IMR-90 (cell line): ENCODE results near the gene PTPRO. TPM values are rescaled to one million over a fixed set of nuclear protein-coding genes. Genes with fewer than 3 reads are reported as not detected.

Experiments used
- ATAC-seq: fragments of 200-7000 bp; cut with Tn5 transposase; 2 replicates; pipeline ENCODE4 v1.9.1; 2020; ENCODE audit warnings: low read depth, mild to moderate bottlenecking, moderate library complexity
- BruUV-seq: library from RNA; stranded (reverse); fragments of 400-500 nt; replicated peaks from 2 replicates; lab custom pipeline; 2021; lab: Mats Ljungman, UMichigan
- CTCF ChIA-PET: fragments of 300-600 bp; formaldehyde crosslinking; extraction: SDS; loops from one replicate; lab custom pipeline; 2021; ENCODE audit warnings: antibody characterized with exemption; lab: Yijun Ruan, JAX
- POLR2A ChIA-PET: fragments of 300-600 bp; sonication (Branson Sonifier 250); formaldehyde crosslinking; loops from one replicate; lab custom pipeline; 2022; ENCODE audit warnings: antibody characterized with exemption; ENCODE audit not compliant: unreplicated experiment; lab: Charles Lee
- DNase-seq: peaks from one replicate; pipeline ENCODE4 v3.0.0; 2013
- H2AFZ ChIP-seq: replicated peaks from 2 replicates; pipeline ENCODE3; 2013; ENCODE audit warnings: low read length, mild to moderate bottlenecking; ENCODE audit not compliant: poor library complexity
- H2AK5ac ChIP-seq: 2 replicates; pipeline ENCODE4 v1.6.1; 2013; ENCODE audit warnings: low read depth, low read length, inconsistent platforms
- H2AK9ac ChIP-seq: replicated peaks from 2 replicates; pipeline ENCODE3; 2013; ENCODE audit warnings: mild to moderate bottlenecking, low read depth, low read length, moderate library complexity; ENCODE audit not compliant: poor library complexity
- H2BK120ac ChIP-seq: 2 replicates; pipeline ENCODE4 v1.6.1; 2013; ENCODE audit warnings: low read depth, low read length, inconsistent platforms
- H2BK15ac ChIP-seq: 3 replicates; pipeline ENCODE4 v1.6.1; 2013; ENCODE audit warnings: low read depth, low read length, inconsistent platforms
- H2BK20ac ChIP-seq: 2 replicates; pipeline ENCODE4 v1.6.1; 2013; ENCODE audit warnings: low read depth, mild to moderate bottlenecking, inconsistent platforms, low read length, moderate library complexity
- H2BK5ac ChIP-seq: 2 replicates; pipeline ENCODE4 v1.6.1; 2013; ENCODE audit warnings: mild to moderate bottlenecking, low read depth, low read length, inconsistent platforms; ENCODE audit not compliant: poor library complexity, severe bottlenecking
- H3K14ac ChIP-seq: replicated peaks from 2 replicates; pipeline ENCODE4 v1.6.1; 2013; ENCODE audit warnings: low read depth, low read length, inconsistent platforms
- H3K18ac ChIP-seq: 2 replicates; pipeline ENCODE4 v1.6.1; 2013; ENCODE audit warnings: low read depth, low read length, control low read depth
- H3K23ac ChIP-seq: 2 replicates; pipeline ENCODE4 v1.6.1; 2013; ENCODE audit warnings: low read depth, low read length, inconsistent platforms
- H3K27ac ChIP-seq: 2 replicates; pipeline ENCODE4 v1.5.1; 2013; ENCODE audit warnings: mild to moderate bottlenecking, control low read depth, low read length; ENCODE audit not compliant: insufficient read depth
- H3K27me3 ChIP-seq: 2 replicates; pipeline ENCODE4 v1.6.1; 2013; ENCODE audit warnings: low read length; ENCODE audit not compliant: control insufficient read depth, insufficient read depth
- H3K36me3 ChIP-seq: 2 replicates; pipeline ENCODE4 v1.6.1; 2013; ENCODE audit warnings: low read length, mixed read lengths; ENCODE audit not compliant: control insufficient read depth, insufficient read depth
- H3K4ac ChIP-seq: 2 replicates; pipeline ENCODE4 v1.6.1; 2013; ENCODE audit warnings: low read depth, low read length, inconsistent platforms
- H3K4me1 ChIP-seq: 2 replicates; pipeline ENCODE4 v1.6.1; 2013; ENCODE audit warnings: low read length, mixed read lengths; ENCODE audit not compliant: control insufficient read depth, insufficient read depth
- H3K4me2 ChIP-seq: 2 replicates; pipeline ENCODE4 v1.6.1; 2013; ENCODE audit warnings: low read depth, mild to moderate bottlenecking, control low read depth, low read length, moderate library complexity
- H3K4me3 ChIP-seq: 2 replicates; pipeline ENCODE4 v1.5.1; 2013; ENCODE audit warnings: low read depth, mild to moderate bottlenecking, control low read depth, low read length, moderate library complexity; ENCODE audit not compliant: insufficient read depth
- H3K56ac ChIP-seq: 2 replicates; pipeline ENCODE4 v1.6.1; 2013; ENCODE audit warnings: low read length, inconsistent platforms; ENCODE audit not compliant: insufficient read depth; ENCODE audit errors: extremely low read depth
- H3K79me1 ChIP-seq, 2 experiments: 2 replicates each; pipeline ENCODE4 v1.6.1; 2013; ENCODE audit warnings: low read length in 2 of 2, inconsistent platforms in 1 of 2, low read depth in 1 of 2
- H3K9ac ChIP-seq: 2 replicates; pipeline ENCODE4 v1.6.1; 2013; ENCODE audit warnings: low read depth, low read length, control low read depth
- H3K9me1 ChIP-seq: 2 replicates; pipeline ENCODE4 v1.6.1; 2013; ENCODE audit warnings: low read length, inconsistent platforms; ENCODE audit not compliant: insufficient read depth
- H3K9me3 ChIP-seq: 2 replicates; pipeline ENCODE4 v1.6.1; 2013; ENCODE audit warnings: low read length; ENCODE audit not compliant: control insufficient read depth, insufficient read depth
- H4K20me1 ChIP-seq: 2 replicates; pipeline ENCODE4 v1.6.1; 2013; ENCODE audit warnings: low read length, inconsistent platforms; ENCODE audit not compliant: insufficient read depth
- H4K5ac ChIP-seq: 2 replicates; pipeline ENCODE4 v1.6.1; 2013; ENCODE audit warnings: mild to moderate bottlenecking, low read depth, low read length, control low read depth
- H4K8ac ChIP-seq, 2 experiments: 2 replicates each; pipeline ENCODE4 v1.6.1; 2013; ENCODE audit warnings: low read depth in 2 of 2, low read length in 2 of 2, control low read depth in 1 of 2, inconsistent platforms in 1 of 2
- H4K91ac ChIP-seq: 2 replicates; pipeline ENCODE4 v1.6.1; 2013; ENCODE audit warnings: low read depth, low read length, inconsistent platforms; ENCODE audit not compliant: insufficient read depth
- BHLHE40 ChIP-seq: fragments of 150-350 bp; IDR thresholded peaks from 2 replicates; pipeline ENCODE4 v1.6.1; 2016; ENCODE audit warnings: mild to moderate bottlenecking, low read depth, low read length
- CEBPB ChIP-seq: IDR thresholded peaks from 2 replicates; pipeline ENCODE4 v1.6.1; 2012; ENCODE audit warnings: low read depth, low read length, improper control_type of control experiment
- CHD1 ChIP-seq: IDR thresholded peaks from 2 replicates; pipeline ENCODE4 v1.6.1; 2012; ENCODE audit warnings: low read depth, low read length, improper control_type of control experiment
- FOS ChIP-seq: fragments of 150-350 bp; IDR thresholded peaks from 2 replicates; pipeline ENCODE4 v1.6.1; 2016; ENCODE audit warnings: low read depth, low read length
- MAFK ChIP-seq: IDR thresholded peaks from 2 replicates; pipeline ENCODE4 v1.6.1; 2012; ENCODE audit warnings: low read depth, low read length, improper control_type of control experiment
- MAZ ChIP-seq: IDR thresholded peaks from 2 replicates; pipeline ENCODE4 v1.6.1; 2012; ENCODE audit warnings: low read depth, mild to moderate bottlenecking, low read length, improper control_type of control experiment, moderate library complexity, borderline replicate concordance
- MXI1 ChIP-seq: IDR thresholded peaks from 2 replicates; pipeline ENCODE4 v1.6.1; 2012; ENCODE audit warnings: low read depth, mild to moderate bottlenecking, low read length, moderate library complexity, borderline replicate concordance
- NFE2L2 ChIP-seq: fragments of 150-350 bp; IDR thresholded peaks from 2 replicates; pipeline ENCODE4 v1.6.1; 2016; ENCODE audit warnings: low read depth, mild to moderate bottlenecking, low read length
- POLR2A ChIP-seq: IDR thresholded peaks from 2 replicates; pipeline ENCODE4 v1.6.1; 2012; ENCODE audit warnings: mild to moderate bottlenecking, low read depth, low read length
- RAD21 ChIP-seq: IDR thresholded peaks from 2 replicates; pipeline ENCODE4 v1.6.1; 2012; ENCODE audit warnings: low read length, improper control_type of control experiment
- RCOR1 ChIP-seq: IDR thresholded peaks from 2 replicates; pipeline ENCODE4 v1.6.1; 2012; ENCODE audit warnings: mild to moderate bottlenecking, low read length, improper control_type of control experiment; ENCODE audit not compliant: insufficient replicate concordance
- RFX5 ChIP-seq: IDR thresholded peaks from 2 replicates; pipeline ENCODE4 v1.8.0; 2012; ENCODE audit warnings: low read depth, mild to moderate bottlenecking, low read length, moderate library complexity
- SMC3 ChIP-seq: fragments of 150-350 bp; IDR thresholded peaks from 2 replicates; pipeline ENCODE4 v1.6.1; 2016; ENCODE audit warnings: low read depth, mild to moderate bottlenecking, antibody characterized with exemption, low read length, moderate library complexity
- WGBS, 2 experiments: methylation state at CpG; one replicate each; pipeline versions ENCODE4 v1.1.5 to v1.1.7; 2013; ENCODE audit warnings: missing lambda C conversion rate in 2 of 2; ENCODE audit not compliant: insufficient read length in 1 of 2; ENCODE audit errors: extremely low coverage in 2 of 2; 5-methylcytosine and 5-hydroxymethylcytosine counted together
- dilution Hi-C: fragments of 300-500 bp; cut with HindIII; formaldehyde crosslinking; loops from one replicate; pipeline ENCODE4 v1.14.3; 2018; ENCODE audit warnings: low sequenced_read_pairs; ENCODE audit not compliant: unreplicated experiment
- in situ Hi-C: fragments of 300-500 bp; cut with MboI; formaldehyde crosslinking; loops from 3 replicates; pipeline ENCODE4 v1.14.3; 2019; ENCODE audit warnings: low sequenced_read_pairs, inconsistent platforms, mixed read lengths
- intact Hi-C: fragments of 100-400 bp; cut with micrococcal nuclease; formaldehyde crosslinking; loops from 2 replicates; pipeline ENCODE4 v1.10.0; 2022
- polyA plus RNA-seq, 3 experiments: library from polyadenylated mRNA; depleted of rRNA; stranded (reverse); fragments of >200 nt; gene quantifications; 2 replicates each; pipeline ENCODE4 v1.2.3, GENCODE V29; 2012; ENCODE audit warnings: low replicate concordance in 1 of 3
- total RNA-seq: library from RNA; depleted of rRNA; stranded (reverse); fragments of >200 nt; gene quantifications from 2 replicates; pipeline ENCODE4 v1.2.3, GENCODE V29; 2012
- TF ChIP-seq, protein P1 (sequence below): fragments of 150-350 bp; IDR thresholded peaks from 2 replicates; pipeline ENCODE4 v1.6.1; 2017; ENCODE audit warnings: mild to moderate bottlenecking, antibody characterized with exemption, low read length, low read depth
- TF ChIP-seq, protein P2 (sequence below): conservative IDR thresholded peaks from 2 replicates; pipeline ENCODE4 v1.5.1; 2012; ENCODE audit warnings: mild to moderate bottlenecking, low read depth, low read length, improper control_type of control experiment
- TF ChIP-seq, protein P3 (sequence below): fragments of 150-350 bp; IDR thresholded peaks from 2 replicates; pipeline ENCODE4 v1.6.1; 2016; ENCODE audit warnings: low read depth, mild to moderate bottlenecking, low read length, moderate library complexity, borderline replicate concordance

Gene PTPRO
- total and polyA plus RNA-seq, 2 of the 4 experiments (the other 2 are of a cell fraction), result 0.03 to 0.18 TPM

DNA sequence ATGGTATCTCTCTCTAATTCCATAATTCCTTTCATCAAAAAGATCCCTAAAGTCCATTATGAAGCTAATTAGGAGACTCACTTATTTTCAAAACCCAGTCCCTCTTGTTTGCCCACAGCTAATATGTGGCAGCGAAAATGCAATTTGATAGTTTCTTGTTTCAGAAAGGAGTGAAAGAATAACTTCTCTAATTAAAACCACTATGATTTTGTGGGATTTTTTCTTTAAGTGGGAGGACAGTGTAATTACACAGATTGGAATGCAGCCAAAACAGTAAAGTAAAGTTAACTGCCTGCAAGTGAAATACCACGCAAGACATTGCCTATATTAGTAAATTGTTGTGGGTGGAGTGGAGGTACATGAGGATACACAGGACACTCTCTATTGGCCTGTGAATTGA lies 50.0 kb downstream of the PTPRO start:
- BruUV-seq, result no TSS peak
- Histone ChIP-seq H3K27ac (no peak overlapping the region), H3K23ac (no peak overlapping the region), H3K4me3 (no peak overlapping the region), H4K20me1 (no peaks in the 10 kb centered on the region), H3K56ac (no peak overlapping the region), H3K27me3 (no peaks in the 10 kb centered on the region), H2AK5ac (no peak overlapping the region), H4K91ac (no peak overlapping the region), H2BK5ac (no peak overlapping the region), H3K4ac (no peak overlapping the region), H3K9me1 (no peaks in the 10 kb centered on the region), H3K79me1 (no peaks in the 10 kb centered on the region), H2BK15ac (no peak overlapping the region), H3K14ac (no peak overlapping the region), H3K4me2 (no peak overlapping the region), H2AK9ac (no peak overlapping the region), H3K36me3 (no peaks in the 10 kb centered on the region), H4K5ac (no peak overlapping the region), H3K18ac (no peak overlapping the region), H2AFZ (no peak overlapping the region), H3K4me1 (no peaks in the 10 kb centered on the region), H4K8ac (no peak overlapping the region), H2BK120ac (no peak overlapping the region), H2BK20ac (no peak overlapping the region), H3K9me3 (no peaks in the 10 kb centered on the region), H3K9ac (no peak overlapping the region)
- in situ Hi-C loops, result no loop called here
- POLR2A ChIA-PET, result no interaction called here
- TF ChIP-seq POLR2A (no peak), RCOR1 (no peak), MXI1 (no peak), MAZ (no peak), RAD21 (no peak), MAFK (no peak), CEBPB (no peak), BHLHE40 (no peak), RFX5 (no peak), NFE2L2 (no peak), CHD1 (no peak), SMC3 (no peak), FOS (no peak)
- TF ChIP-seq, protein P1, sequence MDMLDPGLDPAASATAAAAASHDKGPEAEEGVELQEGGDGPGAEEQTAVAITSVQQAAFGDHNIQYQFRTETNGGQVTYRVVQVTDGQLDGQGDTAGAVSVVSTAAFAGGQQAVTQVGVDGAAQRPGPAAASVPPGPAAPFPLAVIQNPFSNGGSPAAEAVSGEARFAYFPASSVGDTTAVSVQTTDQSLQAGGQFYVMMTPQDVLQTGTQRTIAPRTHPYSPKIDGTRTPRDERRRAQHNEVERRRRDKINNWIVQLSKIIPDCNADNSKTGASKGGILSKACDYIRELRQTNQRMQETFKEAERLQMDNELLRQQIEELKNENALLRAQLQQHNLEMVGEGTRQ, result no peak
- TF ChIP-seq, protein P2, sequence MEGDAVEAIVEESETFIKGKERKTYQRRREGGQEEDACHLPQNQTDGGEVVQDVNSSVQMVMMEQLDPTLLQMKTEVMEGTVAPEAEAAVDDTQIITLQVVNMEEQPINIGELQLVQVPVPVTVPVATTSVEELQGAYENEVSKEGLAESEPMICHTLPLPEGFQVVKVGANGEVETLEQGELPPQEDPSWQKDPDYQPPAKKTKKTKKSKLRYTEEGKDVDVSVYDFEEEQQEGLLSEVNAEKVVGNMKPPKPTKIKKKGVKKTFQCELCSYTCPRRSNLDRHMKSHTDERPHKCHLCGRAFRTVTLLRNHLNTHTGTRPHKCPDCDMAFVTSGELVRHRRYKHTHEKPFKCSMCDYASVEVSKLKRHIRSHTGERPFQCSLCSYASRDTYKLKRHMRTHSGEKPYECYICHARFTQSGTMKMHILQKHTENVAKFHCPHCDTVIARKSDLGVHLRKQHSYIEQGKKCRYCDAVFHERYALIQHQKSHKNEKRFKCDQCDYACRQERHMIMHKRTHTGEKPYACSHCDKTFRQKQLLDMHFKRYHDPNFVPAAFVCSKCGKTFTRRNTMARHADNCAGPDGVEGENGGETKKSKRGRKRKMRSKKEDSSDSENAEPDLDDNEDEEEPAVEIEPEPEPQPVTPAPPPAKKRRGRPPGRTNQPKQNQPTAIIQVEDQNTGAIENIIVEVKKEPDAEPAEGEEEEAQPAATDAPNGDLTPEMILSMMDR, result no peak
- TF ChIP-seq, protein P3, sequence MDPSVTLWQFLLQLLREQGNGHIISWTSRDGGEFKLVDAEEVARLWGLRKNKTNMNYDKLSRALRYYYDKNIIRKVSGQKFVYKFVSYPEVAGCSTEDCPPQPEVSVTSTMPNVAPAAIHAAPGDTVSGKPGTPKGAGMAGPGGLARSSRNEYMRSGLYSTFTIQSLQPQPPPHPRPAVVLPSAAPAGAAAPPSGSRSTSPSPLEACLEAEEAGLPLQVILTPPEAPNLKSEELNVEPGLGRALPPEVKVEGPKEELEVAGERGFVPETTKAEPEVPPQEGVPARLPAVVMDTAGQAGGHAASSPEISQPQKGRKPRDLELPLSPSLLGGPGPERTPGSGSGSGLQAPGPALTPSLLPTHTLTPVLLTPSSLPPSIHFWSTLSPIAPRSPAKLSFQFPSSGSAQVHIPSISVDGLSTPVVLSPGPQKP, result no peak
- WGBS, 2 experiments, result no CpG with 5 or more reads among the region's 2 CpGs
- DNase-seq (no peak), ATAC-seq (no peak)
- intact Hi-C loops, result no loop called here
- dilution Hi-C loops, result no loop called here
- CTCF ChIA-PET, result no interaction called here
